Measurements from ENCODE around the gene TRIP6. TPM values are rescaled to one million over a fixed set of nuclear protein-coding genes. Genes with fewer than 3 reads are reported as not detected.

Gene TRIP6
- total RNA-seq, 3 donors from 2014 or later = 27.8 to 42.7 (median 30.0) TPM

GRCh38 chr7:100921039-100921438 is 53.9 kb downstream of the TRIP6 start:
- intact Hi-C loops (cut with DNase I, micrococcal nuclease) = no loop called here
- ATAC-seq (no peak), DNase-seq (no peak)
- Histone ChIP-seq H3K36me3 (ENCODE audit: low read depth) (no peaks in the 10 kb centered on the region), H3K9me3 (no peaks in the 10 kb centered on the region), H3K4me3 (no peak overlapping the region), H3K4me1 (ENCODE audit: low read depth) (peaks cover 5% of the 10 kb centered on the region)
- no peak for TF ChIP-seq CTCF (IDR thresholded peaks at IDR 0.05)

Small RNA genes within 50 kb of the gene (microRNA-seq; reads per million reads assigned to microRNA genes)
- not detected for gene MIR6875

Other genes starting within 250 kb of the TRIP6 start
- gene TFR2, start 225.8 kb upstream of the TRIP6 start, total RNA-seq = 1 to 10 TPM in 2 of 3 donors, under 1 TPM in 1; 0.57 to 1.2 (median 1.1) TPM
- gene ACTL6B, start 210.9 kb upstream of the TRIP6 start, total RNA-seq = 1 to 10 TPM in 1 of 3 donors, not detected in 2; 1.2 TPM
- 100 to 1,000 TPM; 197 to 257 (median 232) TPM for gene GNB2, start 193.6 kb upstream of the TRIP6 start, total RNA-seq
- gene GIGYF1, start 173.1 kb upstream of the TRIP6 start, total RNA-seq = 10 to 100 TPM; 34.6 to 49.8 (median 48.1) TPM
- 10 to 100 TPM; 24.8 to 28.9 (median 26.8) TPM for gene POP7, start 161.3 kb upstream of the TRIP6 start, total RNA-seq
- gene EPO, start 146.9 kb upstream of the TRIP6 start, total RNA-seq = not detected
- not detected for gene ZAN, start 133.8 kb upstream of the TRIP6 start, total RNA-seq
- 10 to 100 TPM; 31.2 to 42.4 (median 38.9) TPM for gene EPHB4, start 39.9 kb upstream of the TRIP6 start, total RNA-seq
- 10 to 100 TPM; 27.9 to 34.0 (median 33.5) TPM for gene SLC12A9, start 14.7 kb upstream of the TRIP6 start, total RNA-seq
- gene SRRT, start 7.7 kb downstream of the TRIP6 start, total RNA-seq = 100 to 1,000 TPM; 112 to 129 (median 120) TPM
- gene UFSP1, start 22.3 kb downstream of the TRIP6 start, total RNA-seq = 1 to 10 TPM; 2.1 to 3.4 (median 3.0) TPM
- gene ACHE, start 28.5 kb downstream of the TRIP6 start, total RNA-seq = 10 to 100 TPM; 16.2 to 41.4 (median 20.9) TPM
- gene MUC3A, start 82.1 kb downstream of the TRIP6 start, total RNA-seq = 100 to 1,000 TPM in 2 of 3 donors, 10 to 100 TPM in 1; 57.6 to 184 (median 105) TPM
- 100 to 1,000 TPM; 357 to 848 (median 814) TPM for gene MUC12, start 102.2 kb downstream of the TRIP6 start, total RNA-seq
- gene MUC17, start 152.7 kb downstream of the TRIP6 start, total RNA-seq = 10 to 100 TPM; 12.4 to 28.4 (median 22.2) TPM
- 10 to 100 TPM; 47.9 to 55.3 (median 53.9) TPM for gene TRIM56, start 218.1 kb downstream of the TRIP6 start, total RNA-seq